T-cell (primary cell): ENCODE results near the gene TMEM145. TPM values are rescaled to one million over a fixed set of nuclear protein-coding genes. Genes with fewer than 3 reads are reported as not detected.
"Not testable (repeated sequence)": the region's sequence is repeated elsewhere in the genome, so short reads cannot be mapped to it uniquely, and the experiment has no call there.

Source experiments
- ATAC-seq, 4 experiments: fragments of 200-7000 bp in 3 of 4; fragments of 150-1000 bp in 1 of 4; cut with Tn5 transposase; replicated peaks in 1 of 4; 1 replicate in 3 of 4; 2 replicates in 1 of 4; pipeline ENCODE4 v1.10.0; 2021; ENCODE audit warnings: moderate library complexity in 3 of 4, mild to moderate bottlenecking in 2 of 4, moderate number of reproducible peaks in 1 of 4
- CTCF ChIA-PET, 2 donors: fragments of 300-600 bp; sonication (Branson Sonifier 250); formaldehyde crosslinking; loops; one replicate each; lab custom pipeline; 2022; ENCODE audit warnings: antibody characterized with exemption in 2 of 2; lab: Charles Lee
- POLR2A ChIA-PET, 2 donors: fragments of 300-600 bp; sonication (Branson Sonifier 250); formaldehyde crosslinking; loops; one replicate each; lab custom pipeline; 2022; ENCODE audit warnings: antibody characterized with exemption in 2 of 2; lab: Charles Lee
- DNase-seq, 35 experiments: peaks; one replicate each; pipeline versions ENCODE4 v3.0.0 to v3.0.0-alpha.2; 2013 to 2023
- H3K27ac ChIP-seq: one replicate; pipeline ENCODE4 v1.5.1; 2013; ENCODE audit warnings: low read length
- H3K27me3 ChIP-seq, 2 experiments: replicated peaks in 1 of 2; 1 replicate in 1 of 2; 2 replicates in 1 of 2; pipeline versions ENCODE4 v1.6.1 to v1.7.0; 2013; ENCODE audit warnings: low read length in 1 of 2, mixed read lengths in 1 of 2; ENCODE audit not compliant: control insufficient read depth in 2 of 2, insufficient read depth in 2 of 2; ENCODE audit errors: extremely low read depth in 1 of 2
- H3K36me3 ChIP-seq, 2 donors: 1 replicate in 1 of 2; 2 replicates in 1 of 2; pipeline versions ENCODE4 v1.6.1 to v1.7.0; 2013; ENCODE audit warnings: low read length in 1 of 2; ENCODE audit not compliant: control insufficient read depth in 2 of 2, insufficient read depth in 1 of 2; ENCODE audit errors: extremely low read depth in 1 of 2
- H3K4me1 ChIP-seq, 2 experiments: 1 replicate in 1 of 2; 2 replicates in 1 of 2; pipeline versions ENCODE4 v1.6.1 to v1.7.0; 2013; ENCODE audit warnings: low read length in 2 of 2, mixed read lengths in 1 of 2; ENCODE audit not compliant: insufficient read depth in 2 of 2, control insufficient read depth in 1 of 2; ENCODE audit errors: extremely low read depth in 1 of 2
- H3K4me3 ChIP-seq, 2 donors: 1 replicate in 1 of 2; 2 replicates in 1 of 2; pipeline versions ENCODE4 v1.5.1 to v1.7.0; 2013; ENCODE audit warnings: mild to moderate bottlenecking in 2 of 2, low read length in 1 of 2, moderate library complexity in 1 of 2; ENCODE audit not compliant: control insufficient read depth in 1 of 2; ENCODE audit errors: extremely low read depth in 1 of 2
- H3K9me3 ChIP-seq: 2 replicates; pipeline ENCODE4 v1.7.0; 2013
- H3K27ac Mint-ChIP-seq, 2 donors: one replicate each; pipeline ENCODE4 v1.8.0; 2020 to 2021; ENCODE audit warnings: mild to moderate bottlenecking in 2 of 2, mixed read lengths in 2 of 2
- H3K27me3 Mint-ChIP-seq, 2 donors: one replicate each; pipeline ENCODE4 v1.8.0; 2021 to 2022; ENCODE audit warnings: mixed read lengths in 2 of 2
- H3K36me3 Mint-ChIP-seq: one replicate; pipeline ENCODE4 v1.8.0; 2021; ENCODE audit warnings: mixed read lengths
- H3K4me1 Mint-ChIP-seq, 3 donors: one replicate each; pipeline ENCODE4 v1.8.0; 2020 to 2022; ENCODE audit warnings: mixed read lengths in 3 of 3, mild to moderate bottlenecking in 1 of 3
- H3K4me3 Mint-ChIP-seq, 3 donors: one replicate each; pipeline ENCODE4 v1.8.0; 2020 to 2022; ENCODE audit warnings: mild to moderate bottlenecking in 3 of 3, mixed read lengths in 3 of 3, moderate library complexity in 3 of 3
- H3K9me3 Mint-ChIP-seq, 3 donors: one replicate each; pipeline ENCODE4 v1.8.0; 2020 to 2022; ENCODE audit warnings: mixed read lengths in 3 of 3
- WGBS: methylation state at CpG from one replicate; pipeline ENCODE4 v1.1.5; 2013; ENCODE audit warnings: missing lambda C conversion rate; ENCODE audit not compliant: insufficient coverage; 5-methylcytosine and 5-hydroxymethylcytosine counted together
- total RNA-seq, 35 experiments: library from RNA in 6 of 35; stranded (reverse) in 6 of 35; fragments of 120-200 nt in 1 of 35; gene quantifications; one replicate each; pipeline versions ENCODE4 v1.2.1 to v1.2.4 and lab custom pipeline; 2013 to 2026

Gene TMEM145
- total RNA-seq, 5 donors from 2014 or later (not counting 1 experiment from before 2014, with no cell fraction given) = not detected

GRCh38 chr19:42339126-42339860 is 26.2 kb downstream of the TMEM145 start:
- H3K27ac Mint-ChIP-seq, H3K36me3 ChIP-seq, H3K4me1 ChIP-seq, H3K9me3 ChIP-seq, DNase-seq, H3K4me3 Mint-ChIP-seq, H3K4me3 ChIP-seq, POLR2A ChIA-PET, ATAC-seq, H3K27ac ChIP-seq, H3K4me1 Mint-ChIP-seq, H3K27me3 Mint-ChIP-seq, H3K27me3 ChIP-seq, H3K9me3 Mint-ChIP-seq, H3K36me3 Mint-ChIP-seq: not testable (repeated sequence)
- CTCF ChIA-PET = interaction anchor here in 1 of 2 donors (0.6 kb wide), 1 partner anchor 295 kb away, joined by 3 read pairs; no protein-coding TSS in a partner anchor
- 100% methylated on average over 1 of the region's 7 CpGs for WGBS

DNA sequence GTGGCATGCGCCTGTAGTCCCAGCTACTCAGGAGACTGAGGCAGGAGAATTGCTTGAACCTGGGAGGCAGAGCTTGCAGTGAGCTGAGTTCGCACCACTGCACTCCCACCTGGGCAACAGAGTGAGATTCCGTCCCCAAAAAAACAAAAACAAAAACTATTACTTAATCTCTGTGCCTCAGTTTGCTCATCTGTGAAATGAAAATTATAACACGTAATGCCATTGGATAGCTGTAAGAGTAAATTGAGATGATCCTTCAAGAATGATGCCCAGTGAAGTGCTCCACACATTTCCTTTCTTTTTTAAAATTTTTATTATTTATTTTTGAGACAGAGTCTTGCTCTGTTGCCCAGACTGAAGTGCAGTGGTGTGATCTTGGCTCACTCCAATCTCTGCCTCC is 26.8 kb downstream of the TMEM145 start:
- 100% methylated on average over 1 of the region's 4 CpGs for WGBS
- POLR2A ChIA-PET, H3K9me3 Mint-ChIP-seq, H3K4me3 ChIP-seq, H3K27ac Mint-ChIP-seq, H3K4me1 Mint-ChIP-seq, H3K4me3 Mint-ChIP-seq, DNase-seq, H3K4me1 ChIP-seq, H3K27ac ChIP-seq, H3K27me3 ChIP-seq, H3K9me3 ChIP-seq, ATAC-seq, H3K36me3 Mint-ChIP-seq, H3K27me3 Mint-ChIP-seq, H3K36me3 ChIP-seq: not testable (repeated sequence)
- CTCF ChIA-PET = interaction anchor here in 1 of 2 donors (0.6 kb wide), 1 partner anchor 295 kb away, joined by 3 read pairs; no protein-coding TSS in a partner anchor

DNA sequence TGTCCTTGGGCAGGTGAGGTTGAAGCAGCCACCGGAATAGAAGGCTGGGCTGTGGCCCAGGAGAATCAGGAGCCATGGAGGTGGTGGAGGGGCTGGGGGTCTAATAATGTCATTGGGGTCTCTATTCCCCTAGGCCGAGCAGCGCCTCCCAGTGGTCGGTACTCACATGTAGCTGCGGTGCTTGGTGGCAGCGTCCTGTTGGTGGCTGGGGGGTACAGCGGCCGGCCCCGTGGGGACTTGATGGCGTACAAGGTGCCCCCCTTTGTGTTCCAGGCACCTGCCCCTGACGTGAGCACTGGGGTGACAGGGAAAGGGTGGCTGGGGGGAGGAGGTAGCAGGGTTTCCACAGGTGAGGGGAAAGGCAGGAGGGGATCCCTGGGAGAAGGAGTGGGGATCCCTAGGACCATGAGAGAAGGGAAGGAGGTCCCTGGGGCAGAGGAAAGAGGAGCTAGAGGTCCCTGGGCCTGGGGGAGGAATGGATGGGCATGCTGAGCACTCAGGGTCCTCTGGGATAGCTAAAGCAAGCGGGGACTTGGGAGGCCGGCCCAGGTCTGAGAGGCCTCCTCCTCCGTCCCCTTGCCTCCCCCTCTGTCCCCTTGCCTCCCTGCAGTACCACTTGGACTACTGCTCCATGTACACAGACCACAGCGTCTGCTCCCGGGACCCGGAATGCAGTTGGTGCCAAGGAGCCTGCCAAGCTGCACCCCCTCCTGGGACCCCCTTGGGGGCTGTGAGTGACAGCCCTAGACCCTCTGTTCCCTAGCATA is 30.4 kb downstream of the TMEM145 start:
- H3K36me3 ChIP-seq = peaks cover 0 to 4% of the 10 kb centered on the region in 2 donors
- H3K27ac Mint-ChIP-seq = no peak overlapping the region

DNA sequence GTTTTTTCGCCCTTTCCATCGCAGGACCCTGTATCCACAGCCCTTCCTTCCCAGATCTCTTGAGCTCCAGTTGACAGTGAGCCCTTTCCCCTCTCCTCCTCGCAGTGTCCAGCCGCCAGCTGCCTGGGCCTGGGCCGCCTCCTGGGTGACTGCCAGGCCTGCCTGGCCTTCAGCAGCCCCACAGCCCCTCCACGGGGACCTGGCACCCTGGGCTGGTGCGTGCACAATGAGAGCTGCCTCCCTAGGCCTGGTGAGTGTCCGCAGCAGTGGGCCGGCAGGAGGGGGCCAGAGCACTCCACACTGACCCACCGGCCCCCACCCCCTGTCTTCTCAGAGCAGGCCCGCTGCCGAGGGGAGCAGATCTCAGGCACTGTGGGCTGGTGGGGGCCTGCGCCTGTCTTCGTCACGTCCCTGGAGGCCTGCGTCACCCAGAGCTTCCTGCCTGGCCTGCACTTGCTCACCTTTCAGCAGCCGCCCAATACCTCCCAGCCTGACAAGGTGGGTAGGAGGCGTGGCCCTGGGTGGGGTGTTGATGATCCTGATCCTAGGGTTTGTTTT is 31.3 kb downstream of the TMEM145 start:
- Mint-ChIP-seq H3K4me3 (no peak overlapping the region), H3K27me3 (no peaks in the 10 kb centered on the region), H3K9me3 (no peaks in the 10 kb centered on the region), H3K27ac (no peak overlapping the region), H3K36me3 (peaks cover 17% of the 10 kb centered on the region), H3K4me1 (no peaks in the 10 kb centered on the region)
- DNase-seq (no peak), ATAC-seq (no peak)
- CTCF ChIA-PET = interaction anchor here in 1 of 2 donors (0.8 kb wide), 1 partner anchor 57 kb away, joined by 3 read pairs; no protein-coding TSS in a partner anchor
- Histone ChIP-seq H3K36me3 (peaks cover 0 to 4% of the 10 kb centered on the region in 2 donors), H3K4me3 (no peak overlapping the region), H3K4me1 (no peaks in the 10 kb centered on the region), H3K9me3 (no peaks in the 10 kb centered on the region), H3K27ac (no peak overlapping the region), H3K27me3 (no peaks in the 10 kb centered on the region)
- WGBS = 97% methylated on average over 10 of the region's 18 CpGs
- POLR2A ChIA-PET = no interaction called here

More for the DNA sequence above, 30.4 kb downstream of the TMEM145 start:
- CTCF ChIA-PET = no interaction called here
- WGBS = 95% methylated on average over 16 of the region's 17 CpGs
- H3K4me1 ChIP-seq = no peaks in the 10 kb centered on the region
- no peaks in the 10 kb centered on the region for H3K27me3 ChIP-seq
- no peak overlapping the region for H3K4me3 ChIP-seq
- ATAC-seq = no peak
- Mint-ChIP-seq H3K4me1 (no peaks in the 10 kb centered on the region), H3K9me3 (no peaks in the 10 kb centered on the region), H3K4me3 (no peak overlapping the region), H3K36me3 (peaks cover 18% of the 10 kb centered on the region), H3K27me3 (no peaks in the 10 kb centered on the region)
- no peak overlapping the region for H3K27ac ChIP-seq
- H3K9me3 ChIP-seq = no peaks in the 10 kb centered on the region
- DNase-seq = no peak
- POLR2A ChIA-PET = no interaction called here

DNA sequence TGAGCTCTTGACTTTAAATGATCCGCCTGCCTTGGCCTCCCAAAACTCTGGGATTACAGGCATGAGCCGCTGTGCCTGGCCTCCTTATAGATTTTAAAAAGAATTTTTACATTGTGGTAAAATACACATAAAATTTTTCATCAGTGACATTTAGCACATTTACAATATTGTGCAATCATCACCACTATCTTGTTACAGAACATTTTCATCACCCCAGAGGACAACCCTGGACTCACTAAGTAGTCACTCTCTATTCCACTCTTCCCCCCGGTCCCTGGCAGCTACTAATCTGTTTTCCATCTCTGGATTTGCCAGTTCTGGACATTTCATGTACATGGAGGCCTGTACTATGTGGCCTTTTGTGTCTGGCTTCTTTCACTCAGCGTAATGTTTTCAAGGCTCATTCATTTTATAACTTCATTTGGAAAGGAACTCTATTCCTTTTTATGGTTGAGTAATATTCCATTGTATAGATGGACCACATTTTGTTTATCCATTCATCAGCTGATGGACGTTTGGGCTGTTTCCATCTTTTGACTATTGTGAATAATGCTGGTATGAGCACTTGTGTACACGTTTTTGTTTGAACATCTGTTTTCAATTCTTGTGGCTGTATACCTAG is 32.2 kb downstream of the TMEM145 start:
- Mint-ChIP-seq H3K4me1 (no peaks in the 10 kb centered on the region), H3K4me3 (no peak overlapping the region), H3K36me3 (peaks cover 17% of the 10 kb centered on the region), H3K9me3 (no peaks in the 10 kb centered on the region), H3K27me3 (no peaks in the 10 kb centered on the region), H3K27ac (no peak overlapping the region)
- Histone ChIP-seq H3K27me3 (no peaks in the 10 kb centered on the region), H3K36me3 (peaks cover 0 to 4% of the 10 kb centered on the region in 2 donors), H3K4me3 (no peak overlapping the region), H3K9me3 (no peaks in the 10 kb centered on the region), H3K27ac (no peak overlapping the region), H3K4me1 (no peaks in the 10 kb centered on the region)
- ChIA-PET CTCF (interaction anchor here in 1 of 2 donors (0.8 kb wide), 1 partner anchor 56 kb away, joined by 3 read pairs; no protein-coding TSS in a partner anchor), POLR2A (no interaction called here)
- no peak for ATAC-seq
- no peak for DNase-seq
- WGBS = 60% methylated on average over 1 of the region's 6 CpGs

DNA sequence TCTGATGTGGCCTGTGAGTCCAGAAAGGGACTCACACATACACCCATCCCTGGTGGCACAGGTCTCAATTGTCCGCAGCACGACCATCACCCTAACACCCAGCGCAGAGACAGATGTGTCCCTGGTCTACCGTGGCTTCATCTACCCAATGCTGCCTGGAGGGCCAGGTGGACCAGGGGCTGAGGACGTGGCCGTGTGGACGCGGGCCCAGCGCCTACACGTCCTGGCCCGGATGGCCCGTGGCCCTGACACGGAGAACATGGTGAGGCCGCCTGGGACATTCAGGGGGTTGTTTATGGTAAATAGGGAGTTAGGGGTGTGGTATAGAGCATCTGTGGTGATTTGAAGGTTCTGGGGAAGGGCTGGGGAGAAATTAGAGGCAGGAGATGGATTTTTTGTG is 35.1 kb downstream of the TMEM145 start:
- Histone ChIP-seq H3K27me3 (no peaks in the 10 kb centered on the region), H3K4me1 (no peaks in the 10 kb centered on the region), H3K27ac (no peak overlapping the region), H3K4me3 (no peak overlapping the region), H3K9me3 (no peaks in the 10 kb centered on the region), H3K36me3 (peaks cover 0 to 4% of the 10 kb centered on the region in 2 donors)
- ChIA-PET POLR2A (no interaction called here), CTCF (no interaction called here)
- H3K27ac Mint-ChIP-seq = no peak overlapping the region
- no peaks in the 10 kb centered on the region for H3K27me3 Mint-ChIP-seq
- no peaks in the 10 kb centered on the region for H3K4me1 Mint-ChIP-seq
- no peaks in the 10 kb centered on the region for H3K9me3 Mint-ChIP-seq
- DNase-seq (no peak), ATAC-seq (no peak)
- H3K4me3 Mint-ChIP-seq = no peak overlapping the region
- peaks cover 20% of the 10 kb centered on the region for H3K36me3 Mint-ChIP-seq
- WGBS = 92% methylated on average over 14 of the region's 14 CpGs
